Measurements from ENCODE around the gene RAPGEF5.
"Not testable (repeated sequence)": the region's sequence is repeated elsewhere in the genome, so short reads cannot be mapped to it uniquely, and the experiment has no call there.

The RAPGEF5 gene

DNA sequence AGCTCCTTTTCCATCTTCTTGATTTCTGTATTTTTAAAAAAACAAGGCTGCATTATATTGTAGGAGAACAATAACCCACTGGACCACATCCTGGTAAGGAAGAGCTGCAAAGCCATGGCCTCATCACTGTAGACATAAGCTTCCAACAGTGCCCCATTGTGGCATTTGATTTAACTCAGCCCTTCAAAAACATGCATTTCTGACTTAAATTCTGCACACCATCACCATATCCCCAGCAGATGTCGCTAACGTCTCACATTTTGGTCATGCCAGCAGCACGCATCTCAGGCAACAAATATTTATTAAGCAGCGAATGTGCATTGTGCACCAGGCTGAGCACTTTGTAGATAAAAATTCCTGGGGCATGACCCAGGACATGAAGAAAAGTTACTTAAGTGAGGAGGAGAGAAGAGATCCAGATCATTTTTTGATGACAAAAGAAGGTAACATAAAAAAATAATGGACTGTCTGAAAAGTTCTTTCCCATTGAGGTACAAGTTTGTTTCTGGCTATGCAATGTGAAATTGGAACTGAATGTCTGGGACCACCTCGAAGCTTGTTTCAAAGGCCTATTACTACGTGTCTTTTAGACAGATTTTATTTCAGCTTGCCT lies 246.6 kb downstream of the RAPGEF5 start:
- DNase-seq, result peak; percentile 76

DNA sequence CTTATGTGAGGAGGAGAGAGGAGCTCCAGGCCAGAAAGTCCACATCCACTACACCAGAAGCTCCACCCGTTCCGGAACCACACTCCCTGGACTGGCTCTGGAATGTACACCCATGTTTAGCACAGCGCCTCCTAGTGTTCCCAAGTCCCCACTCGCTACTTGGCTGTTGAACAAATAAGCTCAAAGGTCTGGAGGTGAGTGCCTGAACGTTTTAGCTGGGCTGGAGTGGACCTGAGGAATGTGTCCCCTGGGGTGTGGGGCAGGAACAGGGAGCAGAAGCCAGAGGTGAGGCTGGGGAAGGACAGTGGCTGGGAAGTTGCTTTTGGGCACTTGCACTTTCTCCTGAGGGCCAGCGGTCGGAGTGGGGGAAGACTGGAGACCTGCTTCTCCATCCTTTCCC lies 247.2 kb downstream of the RAPGEF5 start:
- DNase-seq, result peak; percentile 7

DNA sequence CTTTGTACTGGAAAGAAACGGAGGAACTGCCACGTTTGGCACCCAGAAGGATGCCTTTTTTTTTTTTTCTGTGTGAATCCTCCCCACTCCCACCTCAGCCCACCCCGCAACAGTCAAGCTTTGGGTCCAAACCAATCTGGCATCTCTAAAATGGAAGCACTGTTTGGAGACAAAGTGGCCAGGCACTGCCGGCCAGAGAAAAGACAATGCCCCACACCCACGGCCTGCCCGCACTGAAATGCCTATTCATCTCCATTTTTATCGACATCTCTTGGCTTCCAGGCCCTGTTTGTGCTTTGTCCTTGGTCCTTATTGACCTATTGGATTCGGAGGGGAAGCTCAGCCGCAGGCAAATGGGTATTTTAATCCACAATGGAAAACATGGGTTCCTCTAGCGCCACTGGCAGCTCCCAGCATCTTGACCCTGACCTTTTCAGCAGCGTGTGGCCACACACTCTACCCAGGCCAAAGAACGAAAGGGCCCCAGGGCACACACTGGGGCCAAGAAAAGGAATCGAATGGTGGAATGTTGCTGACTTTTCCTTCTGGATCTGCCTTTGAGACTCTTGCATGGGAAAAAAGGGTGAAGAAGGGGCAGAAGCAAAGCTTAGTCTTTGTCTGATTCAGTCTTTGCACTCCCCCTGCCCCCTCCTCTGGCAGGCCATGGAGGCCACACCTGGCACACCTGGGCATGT lies 248.7 kb downstream of the RAPGEF5 start:
- no peak for DNase-seq

DNA sequence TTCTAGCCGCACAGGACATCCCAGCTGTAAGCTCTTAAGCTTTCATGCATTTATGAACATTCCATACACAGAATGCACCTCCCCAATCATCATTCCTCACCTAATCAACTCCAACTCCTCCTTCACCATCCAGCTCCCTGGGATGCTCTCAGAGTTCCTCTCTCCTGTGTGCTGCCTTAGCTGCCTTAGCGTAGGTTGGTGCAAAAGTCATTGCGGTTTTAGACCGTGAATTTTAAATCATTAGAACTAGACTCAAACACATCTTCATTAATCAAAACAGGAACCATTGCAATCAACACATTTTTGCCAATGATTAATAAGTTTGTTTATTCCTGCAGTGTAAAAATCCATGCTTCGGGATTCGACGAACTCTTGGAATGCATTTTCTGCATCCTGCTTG lies 251.4 kb downstream of the RAPGEF5 start:
- DNase-seq, result no peak

DNA sequence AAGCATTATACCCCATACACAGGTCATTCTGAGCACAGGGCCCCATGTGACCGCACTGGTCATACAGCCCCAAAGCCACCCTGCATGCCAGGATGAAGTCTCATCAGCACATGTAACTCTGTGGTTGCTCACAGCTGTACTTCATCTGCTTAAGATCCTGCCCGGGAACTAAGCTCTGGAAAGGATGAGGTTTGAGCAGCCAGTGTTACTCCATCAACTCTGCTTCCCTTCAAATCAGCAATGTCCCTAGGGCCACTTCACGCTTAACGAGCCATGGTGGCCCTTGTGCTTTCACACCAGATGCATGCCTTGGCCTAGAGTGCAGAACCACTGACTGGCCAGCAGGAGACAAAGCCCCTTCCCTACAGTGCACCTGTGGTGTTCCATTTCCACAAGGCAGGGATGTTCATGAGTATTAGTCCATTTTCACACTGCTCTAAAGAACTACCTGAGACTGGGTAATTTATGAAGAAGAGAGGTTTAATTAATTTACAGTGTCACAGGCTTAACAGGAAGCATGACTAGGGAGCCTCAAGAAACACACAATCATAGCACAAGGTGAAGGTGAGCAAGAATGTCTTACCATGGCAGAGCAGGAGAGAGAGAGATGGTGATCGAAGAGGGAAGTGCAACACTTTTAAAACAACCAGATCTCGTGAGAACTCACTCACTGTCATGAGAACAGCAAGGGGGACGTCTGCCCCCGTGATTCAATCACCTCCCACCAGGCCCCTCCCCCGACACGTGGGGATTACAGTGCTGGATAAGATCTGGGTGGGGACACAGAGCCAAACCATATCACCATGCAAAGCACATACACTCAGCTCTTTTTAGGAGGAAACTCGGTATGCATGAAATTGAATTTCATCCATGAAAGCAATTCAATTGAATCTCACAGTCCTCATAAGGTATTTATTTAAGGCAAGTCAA lies 262.3 kb downstream of the RAPGEF5 start:
- peak; percentile 17 for DNase-seq

DNA sequence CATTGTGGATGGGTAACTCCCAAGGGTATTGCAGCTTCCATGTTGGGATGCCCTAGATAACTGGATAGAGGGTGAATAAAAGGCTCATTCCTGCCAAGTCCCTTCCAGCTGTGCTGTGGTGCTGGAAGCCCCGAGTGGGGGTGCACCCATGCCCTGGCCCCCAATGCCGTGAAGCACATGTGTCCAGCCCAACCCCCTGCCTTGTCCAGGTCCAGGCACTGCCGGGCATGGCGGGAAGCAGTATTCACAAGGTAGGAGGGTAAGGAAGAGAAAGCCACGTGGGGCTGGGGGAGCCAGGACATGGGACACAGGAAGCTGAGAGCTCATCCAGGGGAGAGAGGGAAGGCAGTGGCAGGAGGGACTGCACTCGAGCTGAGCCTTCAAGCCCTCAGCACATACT lies 263.0 kb downstream of the RAPGEF5 start:
- DNase-seq, result no peak

DNA sequence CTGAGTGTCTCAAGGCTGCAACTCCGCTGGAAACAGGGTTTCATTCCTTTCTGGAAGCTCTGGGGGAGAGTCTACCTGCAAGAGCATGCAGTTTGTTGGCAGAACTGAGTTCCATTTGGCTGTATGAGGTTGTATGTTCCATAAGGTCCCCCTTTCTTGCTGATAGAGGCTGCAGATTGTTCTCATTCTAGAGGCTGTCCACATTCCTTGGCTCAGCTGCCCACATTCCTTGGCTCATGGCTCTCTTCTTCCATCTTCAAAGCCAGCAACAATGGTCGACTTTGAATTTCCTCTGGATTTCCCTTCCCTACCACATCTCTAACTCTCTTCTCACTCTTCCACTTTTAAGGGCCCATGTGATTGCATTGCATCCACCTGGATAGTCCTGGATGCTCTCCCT lies 264.0 kb downstream of the RAPGEF5 start:
- DNase-seq, result no peak

DNA sequence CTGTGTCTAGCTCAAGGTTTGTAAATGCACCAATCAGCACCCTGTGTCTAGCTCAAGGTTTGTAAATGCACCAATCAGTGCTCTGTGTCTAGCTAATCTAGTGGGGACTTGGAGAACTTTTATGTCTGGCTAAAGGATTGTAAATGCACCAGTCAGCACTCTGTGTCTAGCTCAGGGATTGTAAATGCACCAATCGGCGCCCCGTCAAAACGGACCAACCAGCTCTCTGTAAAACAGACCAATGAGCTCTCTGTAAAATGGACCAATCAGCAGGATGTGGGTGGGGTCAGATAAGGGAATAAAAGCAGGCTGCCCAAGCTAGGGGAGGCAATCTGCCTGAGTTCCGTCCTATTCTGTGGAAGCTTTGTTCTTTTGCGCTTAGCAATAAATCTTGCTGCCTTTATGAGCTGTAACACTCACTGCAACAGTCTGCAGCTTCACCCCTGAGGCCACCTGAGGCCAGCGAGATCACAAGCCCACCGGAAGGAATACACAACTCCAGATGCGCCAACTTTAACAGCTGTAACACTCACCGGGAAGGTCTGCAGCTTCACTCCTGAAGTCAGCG lies 265.9 kb downstream of the RAPGEF5 start:
- DNase-seq, result not testable (repeated sequence)

DNA sequence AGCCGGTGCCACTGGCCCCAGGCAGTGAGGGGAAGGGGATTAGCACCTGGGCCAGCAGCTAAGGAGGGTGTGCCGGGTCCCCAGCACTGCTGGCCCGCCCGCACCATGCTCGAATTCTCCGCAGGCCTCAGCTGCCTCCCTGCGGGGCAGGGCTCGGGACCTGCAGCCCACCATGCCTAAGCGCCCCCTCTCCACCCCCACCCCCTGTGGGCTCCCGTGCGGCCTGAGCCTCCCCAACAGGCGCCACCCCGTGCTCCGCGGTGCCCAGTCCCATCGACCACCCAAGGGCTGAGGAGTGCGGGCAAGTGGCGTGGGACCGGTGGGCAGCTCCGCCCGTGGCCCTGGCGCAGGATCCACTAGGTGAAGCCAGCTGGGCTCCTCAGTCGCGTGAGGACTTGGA lies 266.4 kb downstream of the RAPGEF5 start:
- no peak for DNase-seq

DNA sequence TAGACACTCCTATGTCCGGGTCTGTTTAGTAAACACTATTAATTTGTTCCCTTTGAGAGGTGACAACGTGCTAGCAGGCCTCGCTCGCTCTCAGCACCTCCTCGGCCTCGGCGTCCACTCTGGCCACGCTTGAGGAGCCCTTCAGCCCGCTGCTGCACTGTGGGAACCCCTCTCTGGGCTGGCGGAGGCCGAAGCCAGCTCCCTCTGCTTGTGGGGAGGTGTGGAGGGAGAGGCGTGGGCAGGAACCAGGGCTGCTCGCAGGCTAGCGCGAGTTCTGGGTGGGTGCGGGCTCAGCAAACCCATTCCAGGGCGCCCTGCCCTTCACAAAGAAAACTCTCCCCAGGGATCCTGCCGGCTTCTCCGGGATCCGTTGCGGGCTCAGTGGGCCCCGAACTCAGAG lies 266.8 kb downstream of the RAPGEF5 start:
- no peak for DNase-seq

DNA sequence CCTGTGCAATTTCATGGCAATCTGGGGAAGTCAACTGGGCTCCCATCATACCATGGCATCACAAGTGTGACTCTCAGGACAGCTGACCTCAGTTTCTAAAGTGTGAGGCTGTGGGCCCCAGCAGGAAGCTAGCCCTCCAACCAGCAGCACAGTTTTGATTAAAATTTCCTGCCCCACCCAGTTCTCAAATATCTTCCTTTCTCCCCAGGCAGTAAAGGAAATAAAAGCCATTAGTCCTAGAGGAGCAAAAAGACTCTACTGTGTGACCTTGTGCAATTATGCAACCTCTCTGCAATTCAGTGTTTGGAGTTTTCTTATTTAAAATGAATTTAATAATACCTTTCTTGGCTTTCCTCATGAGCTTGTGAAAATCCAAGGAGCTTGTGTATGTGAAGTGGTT lies 268.1 kb downstream of the RAPGEF5 start:
- DNase-seq, result no peak

DNA sequence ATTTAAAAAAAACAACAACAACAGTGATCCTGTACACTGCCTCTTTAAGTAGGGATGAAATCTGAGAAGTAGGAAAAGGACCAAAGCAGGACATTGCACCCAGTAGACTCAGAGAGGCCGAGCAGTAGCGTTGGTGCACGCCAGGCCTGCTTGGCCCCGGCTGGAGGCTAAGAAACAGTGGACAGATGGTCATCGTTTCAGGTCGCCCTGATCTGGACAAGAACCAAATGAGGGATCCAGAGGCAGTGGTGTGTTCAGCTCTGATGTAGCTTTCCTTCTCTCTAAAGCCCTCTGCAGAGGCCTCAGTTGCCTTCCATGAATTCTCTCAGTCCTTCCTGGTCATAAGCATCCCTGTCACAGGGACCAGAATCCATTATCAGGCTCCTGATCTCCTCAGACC lies 269.1 kb downstream of the RAPGEF5 start:
- DNase-seq, result no peak

DNA sequence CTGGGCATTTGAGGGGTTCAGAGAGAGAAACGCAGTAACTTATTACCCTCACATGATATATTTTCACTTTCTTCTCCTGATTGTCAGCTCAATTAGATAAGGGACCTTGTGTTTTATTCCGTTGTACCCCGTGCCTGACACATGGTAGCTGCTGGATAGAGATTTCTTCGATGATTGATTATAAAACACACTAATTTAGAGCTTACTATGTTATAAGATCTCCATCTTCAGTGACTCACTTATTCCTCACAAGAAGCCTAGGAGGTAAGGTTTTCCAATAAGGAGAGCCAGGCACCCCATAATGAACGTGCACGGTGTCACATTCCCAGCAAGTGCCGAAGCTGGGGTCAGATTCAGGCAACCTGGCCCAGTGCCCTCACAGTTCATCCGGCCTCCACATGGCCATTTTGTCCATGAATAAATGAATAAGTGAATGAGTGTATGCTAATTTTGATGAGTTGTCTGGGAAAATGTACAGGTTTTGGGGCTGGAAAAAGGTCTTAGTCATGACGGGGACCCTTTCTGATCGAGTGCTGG lies 273.2 kb downstream of the RAPGEF5 start:
- DNase-seq, result no peak

DNA sequence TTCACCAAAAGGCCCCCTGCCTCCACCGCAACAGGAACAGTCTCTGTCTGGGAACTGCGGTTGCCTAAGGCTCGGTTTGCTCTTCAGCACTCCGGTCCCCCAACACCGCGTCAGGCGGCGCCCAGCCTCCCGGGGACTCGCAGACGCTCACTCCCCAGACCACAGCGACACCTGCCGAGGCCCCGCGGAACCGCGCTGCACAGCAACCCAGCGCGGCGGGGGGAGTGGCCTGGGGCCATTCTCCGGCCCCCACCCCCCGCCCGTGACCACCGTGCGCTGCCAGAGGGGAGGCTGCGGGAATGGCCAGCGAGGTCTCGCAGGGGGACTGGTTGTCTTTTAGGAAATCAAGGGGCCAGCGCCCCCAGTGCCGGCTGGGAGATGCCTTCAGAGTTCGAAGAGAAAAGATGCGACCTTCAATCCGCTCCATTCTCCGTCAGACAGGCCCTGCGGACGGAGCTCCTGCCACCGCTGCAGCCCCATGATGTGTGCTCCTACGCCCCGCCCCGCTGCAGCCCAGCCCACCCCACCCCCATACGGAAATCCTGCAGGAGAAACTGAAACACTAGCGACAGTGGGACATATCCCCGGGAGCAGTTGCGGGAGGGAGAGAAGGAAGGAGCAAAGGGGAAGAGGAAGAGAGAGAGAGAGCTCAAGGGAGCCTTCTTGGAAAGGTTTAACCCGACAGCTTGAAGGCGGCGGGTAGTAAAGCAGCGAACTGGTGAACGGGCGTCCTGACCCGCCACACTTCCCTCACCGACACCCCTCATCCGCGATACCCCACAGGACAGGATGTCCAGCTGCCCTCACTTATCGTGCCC lies 273.9 kb downstream of the RAPGEF5 start:
- peak; percentile 89 for DNase-seq

DNA sequence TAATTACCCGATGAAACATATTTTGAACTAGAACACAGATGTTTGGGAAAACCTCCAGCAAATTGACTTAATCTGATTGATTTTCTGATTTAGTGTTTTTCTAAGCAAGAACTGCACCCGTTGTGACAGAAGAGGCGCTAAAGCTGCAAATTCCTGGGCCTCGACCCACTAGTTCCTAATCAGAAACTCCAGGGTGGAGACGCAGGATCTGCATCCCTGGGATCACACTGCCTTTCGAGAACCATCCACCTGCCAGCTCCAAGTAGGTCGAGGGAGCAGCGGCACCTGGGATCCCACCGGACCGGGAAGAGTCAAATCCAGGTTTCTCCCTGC lies 274.4 kb downstream of the RAPGEF5 start:
- no peak for DNase-seq

DNA sequence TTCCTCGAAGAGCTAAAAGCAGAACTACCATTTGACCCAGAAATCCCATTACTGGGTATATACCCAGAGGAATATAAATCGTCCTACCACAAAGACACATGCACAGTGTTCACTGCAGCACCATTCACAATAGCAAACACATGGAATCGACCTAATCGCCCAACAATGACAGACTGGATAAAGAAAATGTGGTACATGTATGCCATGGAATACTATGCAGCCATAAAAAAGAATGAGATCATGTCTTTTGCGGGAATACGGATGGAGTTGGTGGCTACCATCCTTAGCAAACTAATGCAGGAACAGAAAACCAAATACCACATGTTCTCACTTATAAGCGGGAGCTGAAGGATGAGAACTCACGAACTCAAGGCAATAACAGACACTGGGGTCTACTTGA lies 276.7 kb downstream of the RAPGEF5 start:
- not testable (repeated sequence) for DNase-seq

DNA sequence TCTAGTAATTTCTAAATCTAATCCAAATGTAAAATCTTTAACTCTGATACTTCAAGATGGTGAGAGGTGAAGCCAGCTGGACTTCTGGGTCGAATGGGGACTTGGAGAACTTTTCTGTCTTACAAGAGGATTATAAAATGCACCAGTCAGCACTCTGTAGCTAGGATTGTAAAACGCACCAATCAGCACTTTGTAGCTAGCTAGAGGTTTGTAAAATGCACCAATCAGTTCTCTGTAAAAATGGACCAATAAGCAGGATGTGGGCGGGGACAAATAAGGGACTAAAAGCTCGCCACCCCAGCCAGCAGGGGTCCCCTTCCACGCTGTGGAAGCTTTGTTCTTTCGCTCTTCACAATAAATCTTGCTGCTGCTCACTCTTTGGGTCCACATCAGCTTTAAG lies 278.1 kb downstream of the RAPGEF5 start:
- DNase-seq, result not testable (repeated sequence)

DNA sequence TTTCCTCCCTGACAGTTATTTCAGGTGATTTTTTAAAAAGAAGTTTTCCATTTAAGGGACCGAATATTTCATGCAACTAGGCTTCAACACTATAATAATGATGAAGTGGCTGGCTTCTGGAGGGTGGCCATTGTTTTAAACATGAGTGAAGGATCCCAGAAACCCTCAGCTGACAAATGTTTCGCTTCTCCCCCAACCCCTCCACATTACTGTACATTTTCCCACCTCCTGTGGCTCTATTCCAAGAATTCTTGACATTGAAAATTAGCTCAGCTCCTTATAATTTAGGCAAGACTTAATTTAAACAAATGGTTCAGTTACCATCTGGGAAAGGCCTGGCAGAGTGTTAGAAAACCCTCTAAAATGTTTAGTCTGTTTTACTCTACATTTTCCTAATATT lies 281.4 kb downstream of the RAPGEF5 start:
- DNase-seq, result no peak

DNA sequence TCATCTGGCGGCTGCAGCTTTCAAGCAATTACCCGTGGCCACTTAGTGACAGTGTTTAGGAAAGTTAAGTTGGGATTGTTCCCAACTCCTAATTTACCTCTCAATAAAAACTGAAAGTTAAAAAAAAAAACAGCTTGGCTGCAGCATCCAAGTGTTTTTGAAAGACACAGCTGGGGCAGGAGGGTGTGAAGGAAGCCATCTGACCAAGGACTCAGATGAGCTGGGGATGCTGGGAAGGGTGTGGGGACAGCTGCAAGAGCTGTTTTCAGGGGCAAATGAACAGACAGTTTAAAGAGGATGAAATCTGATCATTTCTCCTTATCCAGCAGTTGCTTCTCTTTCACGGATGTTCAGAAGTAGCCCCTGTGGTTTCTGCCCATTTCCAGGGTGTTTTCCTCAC lies 282.1 kb downstream of the RAPGEF5 start:
- DNase-seq, result no peak
